Rectal smooth muscle tissue (tissue), 1 donor: ENCODE measurements around the gene TARP.

Source experiments
- H3K27ac ChIP-seq: one replicate; pipeline ENCODE4 v1.7.0; 2013; ENCODE audit warnings: low read depth, low read length, inconsistent platforms
- H3K27me3 ChIP-seq: one replicate; pipeline ENCODE4 v1.7.0; 2013; ENCODE audit warnings: low read length; ENCODE audit not compliant: control insufficient read depth, insufficient read depth
- H3K36me3 ChIP-seq: one replicate; pipeline ENCODE4 v1.7.0; 2013; ENCODE audit warnings: low read length; ENCODE audit not compliant: control insufficient read depth, insufficient read depth
- H3K4me1 ChIP-seq: one replicate; pipeline ENCODE4 v1.7.0; 2013; ENCODE audit warnings: low read length; ENCODE audit not compliant: control insufficient read depth, insufficient read depth
- H3K4me3 ChIP-seq: one replicate; pipeline ENCODE4 v1.7.0; 2013; ENCODE audit warnings: low read length
- H3K9ac ChIP-seq: one replicate; pipeline ENCODE4 v1.7.0; 2013; ENCODE audit warnings: low read length

TARP gene

GRCh38 chr7:38273286-38273995 is at the start of gene TARP:
Gene TARP, minus strand, starts transcription at chr7:38273636.
- Histone ChIP-seq H3K4me1 (no peaks in the 10 kb centered on the region), H3K36me3 (no peaks in the 10 kb centered on the region), H3K9ac (no peak within 1 kb of the TSS), H3K27me3 (no peaks in the 10 kb centered on the region), H3K27ac (no peak within 1 kb of the TSS), H3K4me3 (no peak within 1 kb of the TSS)

DNA sequence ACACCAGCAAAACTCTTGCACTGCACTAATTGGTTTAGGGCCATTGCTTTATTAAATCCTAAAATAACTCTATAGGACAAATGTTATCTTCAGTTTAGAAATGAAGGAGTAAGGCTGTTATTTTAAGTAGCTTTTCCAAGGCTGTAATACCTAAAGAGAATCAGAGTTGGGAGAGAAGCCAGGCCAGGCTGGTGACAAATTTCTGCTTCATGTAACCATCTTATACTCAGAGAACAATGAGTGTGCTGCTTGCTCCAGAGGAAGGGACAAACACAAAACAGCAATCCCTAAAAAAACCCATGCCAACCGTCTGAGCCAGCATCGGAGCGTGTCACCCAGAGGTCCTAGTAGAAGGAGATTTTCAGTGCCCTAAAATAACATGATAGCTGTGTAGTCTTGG is 49.7 kb upstream of the TARP start:
- Histone ChIP-seq H3K27ac (no peak overlapping the region), H3K4me3 (no peak overlapping the region), H3K27me3 (no peaks in the 10 kb centered on the region), H3K9ac (no peak overlapping the region), H3K36me3 (no peaks in the 10 kb centered on the region), H3K4me1 (no peaks in the 10 kb centered on the region)

DNA sequence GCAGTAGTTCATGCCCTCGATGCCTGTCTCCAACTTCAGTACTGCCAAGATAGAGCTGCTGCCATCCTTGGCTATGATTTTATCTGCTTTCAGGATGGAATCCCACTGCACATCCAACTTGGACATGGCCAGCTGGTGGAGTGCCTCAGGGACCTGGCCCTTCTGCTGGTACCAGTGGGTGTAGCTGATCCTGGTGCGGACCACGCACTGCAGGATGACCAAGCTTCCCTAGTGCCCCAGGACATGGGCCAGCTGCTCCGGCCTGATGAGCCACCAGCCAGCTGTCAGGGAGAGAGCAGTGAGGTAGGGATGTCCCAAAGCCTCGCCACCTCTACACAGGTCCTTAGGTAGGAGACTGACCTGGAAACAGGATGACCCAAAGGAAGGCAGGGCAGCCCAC is 49.0 kb upstream of the TARP start:
- Histone ChIP-seq H3K4me1 (no peaks in the 10 kb centered on the region), H3K27me3 (no peaks in the 10 kb centered on the region), H3K36me3 (no peaks in the 10 kb centered on the region), H3K9ac (no peak overlapping the region), H3K4me3 (no peak overlapping the region), H3K27ac (no peak overlapping the region)

DNA sequence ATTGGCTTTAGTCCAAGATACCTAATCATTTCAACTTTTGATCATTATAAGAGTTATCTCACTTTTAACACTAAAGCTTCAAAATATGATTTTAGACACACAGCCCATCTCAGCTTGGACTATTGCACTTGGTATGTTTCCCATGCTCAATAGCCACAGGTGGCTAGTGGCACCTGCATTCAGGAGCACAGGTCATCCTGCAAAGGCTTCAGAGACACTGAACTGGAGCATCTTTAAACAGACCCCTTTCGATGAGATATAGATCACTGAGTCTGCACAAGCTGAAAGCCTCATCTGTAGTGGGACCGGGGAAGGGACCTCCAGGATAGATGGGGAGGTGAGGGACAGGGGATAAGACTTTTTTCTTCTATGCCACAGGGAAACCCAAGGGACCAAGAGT is 48.5 kb upstream of the TARP start:
- Histone ChIP-seq H3K9ac (no peak overlapping the region), H3K36me3 (no peaks in the 10 kb centered on the region), H3K4me3 (no peak overlapping the region), H3K27me3 (no peaks in the 10 kb centered on the region), H3K27ac (no peak overlapping the region), H3K4me1 (no peaks in the 10 kb centered on the region)

- Histone ChIP-seq H3K4me3 (no peak overlapping the region), H3K27me3 (no peaks in the 10 kb centered on the region), H3K9ac (no peak overlapping the region), H3K36me3 (no peaks in the 10 kb centered on the region), H3K27ac (no peak overlapping the region), H3K4me1 (no peaks in the 10 kb centered on the region)
Measured at GRCh38 chr7:38321515-38321944, 48.1 kb upstream of the TARP start.

- Histone ChIP-seq H3K36me3 (no peaks in the 10 kb centered on the region), H3K4me3 (no peak overlapping the region), H3K4me1 (no peaks in the 10 kb centered on the region), H3K9ac (no peak overlapping the region), H3K27me3 (no peaks in the 10 kb centered on the region), H3K27ac (no peak overlapping the region)
Measured at GRCh38 chr7:38321050-38321449, 47.6 kb upstream of the TARP start.

- Histone ChIP-seq H3K4me3 (no peak overlapping the region), H3K36me3 (no peaks in the 10 kb centered on the region), H3K27ac (no peak overlapping the region), H3K4me1 (no peaks in the 10 kb centered on the region), H3K9ac (no peak overlapping the region), H3K27me3 (no peaks in the 10 kb centered on the region)
Measured at GRCh38 chr7:38319873-38320272, 46.4 kb upstream of the TARP start.

GRCh38 chr7:38318803-38319416 is 45.5 kb upstream of the TARP start:
- no peaks in the 10 kb centered on the region for H3K36me3 ChIP-seq
- H3K4me3 ChIP-seq, result no peak overlapping the region
- H3K9ac ChIP-seq, result no peak overlapping the region
- H3K27me3 ChIP-seq, result no peaks in the 10 kb centered on the region
- no peaks in the 10 kb centered on the region for H3K4me1 ChIP-seq
- no peak overlapping the region for H3K27ac ChIP-seq

DNA sequence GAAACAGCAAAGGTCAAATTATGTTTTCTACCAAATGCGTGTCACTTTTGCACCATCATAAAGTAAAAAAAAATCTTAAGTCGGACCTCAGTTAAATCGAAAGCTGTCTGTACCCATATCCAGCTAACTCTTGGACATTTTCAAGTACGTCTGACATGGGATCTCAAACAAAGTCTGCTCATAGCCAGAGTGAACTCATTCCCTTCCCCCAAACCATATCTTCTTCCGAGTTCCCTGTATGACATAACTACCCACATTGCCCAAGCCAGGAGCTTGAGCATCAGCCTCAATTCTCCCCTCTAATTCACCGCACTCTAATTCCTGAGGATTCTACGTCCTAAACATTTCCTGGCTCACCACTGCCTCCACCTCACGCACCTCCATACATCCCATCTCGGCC is 44.8 kb upstream of the TARP start:
- Histone ChIP-seq H3K27me3 (no peaks in the 10 kb centered on the region), H3K36me3 (no peaks in the 10 kb centered on the region), H3K4me1 (no peaks in the 10 kb centered on the region), H3K27ac (no peak overlapping the region), H3K9ac (no peak overlapping the region), H3K4me3 (no peak overlapping the region)

GRCh38 chr7:38317515-38317914 is 44.1 kb upstream of the TARP start:
- H3K4me3 ChIP-seq, result no peak overlapping the region
- no peaks in the 10 kb centered on the region for H3K4me1 ChIP-seq
- H3K36me3 ChIP-seq, result no peaks in the 10 kb centered on the region
- no peak overlapping the region for H3K9ac ChIP-seq
- H3K27me3 ChIP-seq, result no peaks in the 10 kb centered on the region
- H3K27ac ChIP-seq, result no peak overlapping the region

- Histone ChIP-seq H3K4me1 (no peaks in the 10 kb centered on the region), H3K4me3 (no peak overlapping the region), H3K36me3 (no peaks in the 10 kb centered on the region), H3K27ac (no peak overlapping the region), H3K9ac (no peak overlapping the region), H3K27me3 (no peaks in the 10 kb centered on the region)
Measured at GRCh38 chr7:38316733-38317360, 43.4 kb upstream of the TARP start.

- Histone ChIP-seq H3K9ac (no peak overlapping the region), H3K27me3 (no peaks in the 10 kb centered on the region), H3K36me3 (no peaks in the 10 kb centered on the region), H3K4me3 (no peak overlapping the region), H3K4me1 (no peaks in the 10 kb centered on the region), H3K27ac (no peak overlapping the region)
Measured at GRCh38 chr7:38315410-38315809, 42.0 kb upstream of the TARP start.

- H3K36me3 ChIP-seq, result no peaks in the 10 kb centered on the region
- H3K27me3 ChIP-seq, result no peaks in the 10 kb centered on the region
- H3K4me3 ChIP-seq, result no peak overlapping the region
- H3K9ac ChIP-seq, result no peak overlapping the region
- H3K4me1 ChIP-seq, result no peaks in the 10 kb centered on the region
- no peak overlapping the region for H3K27ac ChIP-seq
Measured at GRCh38 chr7:38312821-38313220, 39.4 kb upstream of the TARP start.
